ENCODE data around the gene DARS1. TPM values are rescaled to one million over a fixed set of nuclear protein-coding genes. Genes with fewer than 3 reads are reported as not detected.

Gene DARS1
- polyA plus RNA-seq, 6 donors from 2014 or later = 143 to 226 (median 172) TPM

DNA sequence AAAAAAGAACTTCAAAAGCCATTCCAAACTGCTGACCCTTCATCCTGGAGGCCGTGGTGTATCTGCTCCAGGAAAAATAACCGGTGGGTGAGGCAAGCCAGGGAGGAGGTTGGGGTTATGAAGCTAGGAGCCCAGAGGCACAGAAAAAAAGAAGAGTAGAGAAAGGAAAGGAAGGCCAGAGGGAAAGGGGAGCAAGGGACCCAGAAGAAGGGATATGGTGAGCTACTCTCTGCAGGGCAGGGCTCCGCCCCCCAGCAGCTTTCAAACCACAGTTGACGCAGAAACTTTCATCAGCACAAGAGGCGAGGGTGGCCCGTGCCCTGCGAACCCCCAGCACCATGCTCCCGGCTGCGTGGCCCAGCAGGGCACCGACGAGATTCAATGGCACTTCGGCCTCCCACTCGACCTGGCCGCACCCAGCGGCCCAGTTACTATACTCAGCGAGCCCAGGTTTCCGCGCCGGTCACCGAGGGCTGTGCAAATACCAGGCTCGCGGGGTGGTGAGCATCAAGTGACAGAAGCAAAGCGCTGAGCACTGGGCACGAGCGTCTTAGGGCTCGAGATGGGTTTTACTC is 109.8 kb downstream of the DARS1 start:
- peak overlapping the region; percentile 89 to 98 (median 96) for H3K4me3 Mint-ChIP-seq
- DNase-seq (peak; percentile 66), ATAC-seq (ENCODE audit: low read depth in 2 of 2) (peak; percentile 76 to 82)
- no peaks in the 10 kb centered on the region for H3K27me3 Mint-ChIP-seq
- peak overlapping the region; percentile 41 to 96 (median 94) for H3K27ac Mint-ChIP-seq
- peaks cover 21 to 26% (median 25%) of the 10 kb centered on the region in 3 donors for H3K4me1 Mint-ChIP-seq
- no peaks in the 10 kb centered on the region for H3K36me3 Mint-ChIP-seq
- no peaks in the 10 kb centered on the region for H3K9me3 Mint-ChIP-seq

- H3K4me3 Mint-ChIP-seq = peak overlapping the region; percentile 82 to 98 (median 94)
- ATAC-seq (ENCODE audit: low read depth in 2 of 2) (no peak), DNase-seq (no peak)
- no peaks in the 10 kb centered on the region for H3K27me3 Mint-ChIP-seq
- no peaks in the 10 kb centered on the region for H3K9me3 Mint-ChIP-seq
- peaks cover 21 to 26% (median 25%) of the 10 kb centered on the region in 3 donors for H3K4me1 Mint-ChIP-seq
- no peaks in the 10 kb centered on the region for H3K36me3 Mint-ChIP-seq
- H3K27ac Mint-ChIP-seq = peak overlapping the region in 4 of 6 donors; percentile 40 to 96 (median 69)
These were observed 110.6 kb downstream of the DARS1 start for GRCh38 chr2:135874777-135875365.

- Mint-ChIP-seq H3K27ac (no peak overlapping the region), H3K9me3 (no peaks in the 10 kb centered on the region), H3K4me3 (no peak overlapping the region), H3K36me3 (peaks cover 13 to 15% of the 10 kb centered on the region in 2 donors), H3K27me3 (no peaks in the 10 kb centered on the region), H3K4me1 (peaks cover 8 to 11% (median 9%) of the 10 kb centered on the region in 3 donors)
- DNase-seq (no peak), ATAC-seq (ENCODE audit: low read depth in 2 of 2) (no peak)
These were observed 114.9 kb downstream of the DARS1 start for GRCh38 chr2:135870571-135870970.

- Mint-ChIP-seq H3K36me3 (peaks cover 27 to 37% of the 10 kb centered on the region in 2 donors), H3K9me3 (no peaks in the 10 kb centered on the region), H3K27me3 (no peaks in the 10 kb centered on the region), H3K27ac (no peak overlapping the region), H3K4me3 (no peak overlapping the region), H3K4me1 (no peaks in the 10 kb centered on the region)
- DNase-seq = no peak
- no peak for ATAC-seq (ENCODE audit: low read depth in 2 of 2)
These were observed 122.2 kb downstream of the DARS1 start for GRCh38 chr2:135863233-135863632.

- no peak for ATAC-seq (ENCODE audit: low read depth in 2 of 2)
- Mint-ChIP-seq H3K4me1 (no peaks in the 10 kb centered on the region), H3K9me3 (no peaks in the 10 kb centered on the region), H3K36me3 (peaks cover 26 to 32% of the 10 kb centered on the region in 2 donors), H3K27ac (peak overlapping the region in 1 of 6 donors; percentile 3), H3K4me3 (no peak overlapping the region), H3K27me3 (no peaks in the 10 kb centered on the region)
- no peak for DNase-seq
These were observed 122.7 kb downstream of the DARS1 start for GRCh38 chr2:135862718-135863117.

Other genes starting within 250 kb of the DARS1 start
- gene UBXN4, start 243.8 kb downstream of the DARS1 start, polyA plus RNA-seq (ENCODE audit: low read depth in 6 of 6) = 100 to 1,000 TPM in 1 of 6 donors, 10 to 100 TPM in 5; 55.3 to 109 (median 96.0) TPM
- gene LCT, start 148.4 kb downstream of the DARS1 start, polyA plus RNA-seq (ENCODE audit: low read depth in 6 of 6) = not detected
- 1 to 10 TPM; 1.8 to 5.3 (median 2.9) TPM for gene MCM6, start 109.2 kb downstream of the DARS1 start, polyA plus RNA-seq (ENCODE audit: low read depth in 6 of 6)
- gene CXCR4, start 132.5 kb upstream of the DARS1 start, polyA plus RNA-seq (ENCODE audit: low read depth in 6 of 6) = 1,000 to 10,000 TPM; 1,969 to 4,468 (median 2,782) TPM

All from naive B cell (primary cell).